WTC11 (cell line): ENCODE data around the gene CDK5. TPM values are rescaled to one million over a fixed set of nuclear protein-coding genes. Genes with fewer than 3 reads are reported as not detected.
A peak's percentile ranks its signal among the peaks of the same experiment; 100 is the strongest.

Source experiments
- ATAC-seq: fragments of 200-7000 bp; cut with Tn5 transposase; 2 replicates; pipeline ENCODE4 v1.10.0; 2021; ENCODE audit warnings: mild to moderate bottlenecking, moderate library complexity
- CTCF ChIA-PET: fragments of 300-600 bp; sonication (Branson Sonifier 250); formaldehyde crosslinking; loops from one replicate; lab custom pipeline; 2021; ENCODE audit warnings: antibody characterized with exemption; lab: Charles Lee
- POLR2A ChIA-PET: fragments of 350-600 bp; sonication (Branson Sonifier 250); formaldehyde crosslinking; loops from one replicate; lab custom pipeline; 2021; ENCODE audit warnings: antibody characterized with exemption; lab: Charles Lee
- DNase-seq: peaks from one replicate; pipeline ENCODE4 v3.0.0; 2021; ENCODE audit warnings: low spot score
- H3K27ac Mint-ChIP-seq: 2 replicates; pipeline ENCODE4 v1.8.0; 2021; ENCODE audit warnings: mixed read lengths
- H3K27me3 Mint-ChIP-seq: 2 replicates; pipeline ENCODE4 v1.8.0; 2021; ENCODE audit warnings: low read depth, mild to moderate bottlenecking, moderate library complexity, mixed read lengths
- H3K36me3 Mint-ChIP-seq: 2 replicates; pipeline ENCODE4 v1.8.0; 2021; ENCODE audit warnings: mixed read lengths
- H3K4me1 Mint-ChIP-seq: 2 replicates; pipeline ENCODE4 v1.8.0; 2022; ENCODE audit warnings: mixed read lengths
- H3K4me3 Mint-ChIP-seq: 2 replicates; pipeline ENCODE4 v1.8.0; 2021; ENCODE audit warnings: mild to moderate bottlenecking, moderate library complexity, mixed read lengths
- H3K9me3 Mint-ChIP-seq: 2 replicates; pipeline ENCODE4 v1.8.0; 2021; ENCODE audit warnings: mixed read lengths
- ELF4 ChIP-seq: sonication (generic); formaldehyde crosslinking; IDR thresholded peaks from 2 replicates; pipeline ENCODE4 v1.8.1; 2022; ENCODE audit warnings: low read depth, mild to moderate bottlenecking, moderate library complexity, missing genetic modification reagents
- GRHL2 ChIP-seq: fragments of 250-450 bp; sonication (Bioruptor Pico); IDR thresholded peaks from 2 replicates; pipeline ENCODE4 v1.8.0; 2022; ENCODE audit warnings: mild to moderate bottlenecking, moderate library complexity; ENCODE audit not compliant: insufficient replicate concordance, severe bottlenecking
- MXD4 ChIP-seq: fragments of 250-450 bp; sonication (Bioruptor Pico); IDR thresholded peaks from 2 replicates; pipeline ENCODE4 v1.8.0; 2021; ENCODE audit warnings: mild to moderate bottlenecking, moderate library complexity, borderline replicate concordance
- MYBL2 ChIP-seq: sonication (generic); formaldehyde crosslinking; IDR thresholded peaks from 2 replicates; pipeline ENCODE4 v1.8.1; 2023; ENCODE audit warnings: mild to moderate bottlenecking, moderate library complexity, missing genetic modification reagents
- RORB ChIP-seq: fragments of 250-450 bp; sonication (Bioruptor Pico); IDR thresholded peaks from 2 replicates; pipeline ENCODE4 v1.9.0; 2021; ENCODE audit warnings: mild to moderate bottlenecking
- SMAD4 ChIP-seq: sonication (generic); formaldehyde crosslinking; IDR thresholded peaks from 2 replicates; pipeline ENCODE4 v1.8.0; 2022; ENCODE audit warnings: mild to moderate bottlenecking, missing genetic modification reagents
- TP53 ChIP-seq: sonication (generic); formaldehyde crosslinking; IDR thresholded peaks from 2 replicates; pipeline ENCODE4 v1.8.1; 2023; ENCODE audit warnings: mild to moderate bottlenecking, missing genetic modification reagents
- ZBTB21 ChIP-seq: sonication (generic); formaldehyde crosslinking; IDR thresholded peaks from 2 replicates; pipeline ENCODE4 v1.8.1; 2023; ENCODE audit warnings: mild to moderate bottlenecking, missing genetic modification reagents, borderline replicate concordance
- ZNF232 ChIP-seq: sonication (generic); formaldehyde crosslinking; IDR thresholded peaks from 2 replicates; pipeline ENCODE4 v1.8.0; 2022; ENCODE audit warnings: mild to moderate bottlenecking, missing genetic modification reagents
- ZNF416 ChIP-seq: fragments of 250-450 bp; sonication (Bioruptor Pico); IDR thresholded peaks from 2 replicates; pipeline ENCODE4 v1.9.0; 2021; ENCODE audit warnings: mild to moderate bottlenecking, inconsistent platforms
- ZNF671 ChIP-seq: fragments of 250-450 bp; sonication (Bioruptor Pico); IDR thresholded peaks from 2 replicates; pipeline ENCODE4 v1.8.0; 2021; ENCODE audit warnings: mild to moderate bottlenecking
- total RNA-seq: library from RNA; stranded (reverse); gene quantifications from 3 replicates; pipeline ENCODE4 v1.2.3, GENCODE V29; 2021
- TF ChIP-seq, protein P1 (sequence below): fragments of 250-450 bp; sonication (Bioruptor Pico); IDR thresholded peaks from 2 replicates; pipeline ENCODE4 v1.9.0; 2021; ENCODE audit warnings: moderate library complexity, mild to moderate bottlenecking, inconsistent platforms, borderline replicate concordance
- TF ChIP-seq, protein P2 (sequence below): fragments of 250-450 bp; sonication (Bioruptor Pico); IDR thresholded peaks from 2 replicates; pipeline ENCODE4 v1.9.0; 2021; ENCODE audit warnings: mild to moderate bottlenecking
- TF ChIP-seq, protein P3 (sequence below): fragments of 250-450 bp; sonication (Bioruptor Pico); IDR thresholded peaks from 2 replicates; pipeline ENCODE4 v1.8.0; 2021; ENCODE audit warnings: mild to moderate bottlenecking
- TF ChIP-seq, protein P4 (sequence below): sonication (generic); formaldehyde crosslinking; IDR thresholded peaks from 2 replicates; pipeline ENCODE4 v1.8.0; 2023; ENCODE audit warnings: missing genetic modification reagents
- TF ChIP-seq, protein P5 (sequence below): sonication (generic); formaldehyde crosslinking; IDR thresholded peaks from 2 replicates; pipeline ENCODE4 v1.8.0; 2022; ENCODE audit warnings: mild to moderate bottlenecking, missing genetic modification reagents
- TF ChIP-seq, protein P6 (sequence below): sonication (generic); formaldehyde crosslinking; IDR thresholded peaks from 2 replicates; pipeline ENCODE4 v1.8.1; 2022; ENCODE audit warnings: low read depth, missing genetic modification reagents, borderline replicate concordance
- TF ChIP-seq, protein P7 (sequence below): fragments of 250-450 bp; sonication (Bioruptor Pico); IDR thresholded peaks from 2 replicates; pipeline ENCODE4 v2.1.2; 2022; ENCODE audit warnings: mild to moderate bottlenecking, moderate library complexity

Gene CDK5
- total RNA-seq, 1 experiment from 2014 or later, result 27.8 TPM

DNA sequence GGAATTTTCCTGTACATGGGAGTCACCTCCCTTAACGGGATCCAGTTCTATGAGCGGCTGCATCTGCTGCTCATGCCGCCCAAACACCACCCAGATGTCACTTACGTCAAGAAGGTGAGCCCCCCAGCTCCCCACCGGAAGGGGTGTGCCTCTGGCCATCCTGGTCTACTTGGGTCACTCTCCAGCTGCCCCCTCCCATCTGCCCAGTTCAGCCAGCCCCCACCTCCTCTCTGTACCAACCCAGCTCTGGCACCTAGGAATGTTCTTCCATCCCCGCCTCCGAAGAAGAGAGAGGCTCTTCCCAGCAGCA is 17.9 kb upstream of the CDK5 start:
- no peaks in the 10 kb centered on the region for H3K27me3 Mint-ChIP-seq

DNA sequence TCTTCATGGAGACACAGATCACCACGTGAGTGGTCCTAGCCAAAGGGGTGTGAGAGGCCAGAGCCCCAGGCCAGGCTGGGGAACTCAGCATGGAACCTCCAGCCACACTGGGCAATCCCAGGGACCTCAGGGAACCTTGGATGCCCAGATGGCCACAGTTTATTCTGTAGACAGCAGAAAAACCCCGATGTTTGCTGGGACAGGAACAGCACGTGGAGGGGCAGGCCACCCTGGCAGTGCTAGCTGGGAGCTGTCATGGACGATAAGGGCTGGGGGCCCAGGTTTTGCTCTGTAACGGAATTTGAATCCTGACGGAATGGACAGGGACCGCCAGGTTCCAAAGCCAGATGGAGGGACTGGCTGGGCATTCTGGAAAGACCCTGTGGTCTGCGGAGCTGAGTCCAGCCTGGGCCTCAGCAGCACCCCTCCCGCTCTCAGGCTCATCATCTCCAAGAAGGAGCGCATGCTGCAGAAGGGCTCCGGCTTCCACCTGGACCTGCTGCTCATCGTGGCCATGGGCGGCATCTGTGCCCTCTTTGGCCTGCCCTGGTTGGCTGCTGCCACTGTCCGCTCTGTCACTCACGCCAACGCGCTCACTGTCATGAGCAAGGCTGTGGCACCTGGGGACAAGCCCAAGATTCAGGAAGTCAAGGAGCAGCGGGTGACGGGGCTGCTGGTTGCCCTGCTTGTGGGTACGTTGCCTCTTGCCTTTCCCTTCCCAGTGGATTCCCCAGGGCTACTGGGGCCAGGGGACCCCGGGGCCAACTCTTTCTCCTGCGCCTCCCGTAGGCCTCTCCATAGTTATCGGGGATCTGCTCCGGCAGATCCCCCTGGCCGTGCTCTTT is 17.3 kb upstream of the CDK5 start:
- no peaks in the 10 kb centered on the region for H3K27me3 Mint-ChIP-seq
- H3K4me3 Mint-ChIP-seq, result no peak overlapping the region
- H3K27ac Mint-ChIP-seq, result no peak overlapping the region
- ATAC-seq (no peak), DNase-seq (no peak)
- H3K4me1 Mint-ChIP-seq, result peaks cover 29% of the 10 kb centered on the region
- no peaks in the 10 kb centered on the region for H3K9me3 Mint-ChIP-seq
- POLR2A ChIA-PET, result no interaction called here
- H3K36me3 Mint-ChIP-seq, result peaks cover 27% of the 10 kb centered on the region
- CTCF ChIA-PET, result interaction anchor here (1.3 to 4.8 kb wide), 3 partner anchors 13 to 112 kb away, joined by 3 to 64 read pairs (median 3); no protein-coding TSS in a partner anchor
- no peak for TF ChIP-seq TP53 (CRISPR knock-in tag)

More for the DNA sequence above, 17.9 kb upstream of the CDK5 start:
- DNase-seq (no peak), ATAC-seq (no peak)
- Mint-ChIP-seq H3K4me1 (peaks cover 29% of the 10 kb centered on the region), H3K36me3 (peaks cover 24% of the 10 kb centered on the region), H3K9me3 (no peaks in the 10 kb centered on the region), H3K27ac (peak overlapping the region; percentile 57; the same call in 1 of the 2 replicates), H3K4me3 (no peak overlapping the region)
- CTCF ChIA-PET, result interaction anchor here (1.3 to 4.8 kb wide), 2 partner anchors 36 to 113 kb away, joined by 3 to 64 read pairs; no protein-coding TSS in a partner anchor
- TF ChIP-seq, protein P1, sequence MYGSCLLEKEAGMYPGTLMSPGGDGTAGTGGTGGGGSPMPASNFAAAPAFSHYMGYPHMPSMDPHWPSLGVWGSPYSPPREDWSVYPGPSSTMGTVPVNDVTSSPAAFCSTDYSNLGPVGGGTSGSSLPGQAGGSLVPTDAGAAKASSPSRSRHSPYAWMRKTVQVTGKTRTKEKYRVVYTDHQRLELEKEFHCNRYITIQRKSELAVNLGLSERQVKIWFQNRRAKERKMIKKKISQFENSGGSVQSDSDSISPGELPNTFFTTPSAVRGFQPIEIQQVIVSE (CRISPR knock-in tag), result no peak
- TF ChIP-seq SMAD4 (CRISPR knock-in tag) (no peak), GRHL2 (CRISPR knock-in tag) (no peak), ZNF232 (no peak)
- TF ChIP-seq, protein P2, sequence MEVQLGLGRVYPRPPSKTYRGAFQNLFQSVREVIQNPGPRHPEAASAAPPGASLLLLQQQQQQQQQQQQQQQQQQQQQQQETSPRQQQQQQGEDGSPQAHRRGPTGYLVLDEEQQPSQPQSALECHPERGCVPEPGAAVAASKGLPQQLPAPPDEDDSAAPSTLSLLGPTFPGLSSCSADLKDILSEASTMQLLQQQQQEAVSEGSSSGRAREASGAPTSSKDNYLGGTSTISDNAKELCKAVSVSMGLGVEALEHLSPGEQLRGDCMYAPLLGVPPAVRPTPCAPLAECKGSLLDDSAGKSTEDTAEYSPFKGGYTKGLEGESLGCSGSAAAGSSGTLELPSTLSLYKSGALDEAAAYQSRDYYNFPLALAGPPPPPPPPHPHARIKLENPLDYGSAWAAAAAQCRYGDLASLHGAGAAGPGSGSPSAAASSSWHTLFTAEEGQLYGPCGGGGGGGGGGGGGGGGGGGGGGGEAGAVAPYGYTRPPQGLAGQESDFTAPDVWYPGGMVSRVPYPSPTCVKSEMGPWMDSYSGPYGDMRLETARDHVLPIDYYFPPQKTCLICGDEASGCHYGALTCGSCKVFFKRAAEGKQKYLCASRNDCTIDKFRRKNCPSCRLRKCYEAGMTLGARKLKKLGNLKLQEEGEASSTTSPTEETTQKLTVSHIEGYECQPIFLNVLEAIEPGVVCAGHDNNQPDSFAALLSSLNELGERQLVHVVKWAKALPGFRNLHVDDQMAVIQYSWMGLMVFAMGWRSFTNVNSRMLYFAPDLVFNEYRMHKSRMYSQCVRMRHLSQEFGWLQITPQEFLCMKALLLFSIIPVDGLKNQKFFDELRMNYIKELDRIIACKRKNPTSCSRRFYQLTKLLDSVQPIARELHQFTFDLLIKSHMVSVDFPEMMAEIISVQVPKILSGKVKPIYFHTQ (CRISPR knock-in tag), result no peak
- POLR2A ChIA-PET, result interaction anchor here (1.1 kb wide), 1 partner anchor 36 kb away, joined by 4 read pairs; no protein-coding TSS in a partner anchor

DNA sequence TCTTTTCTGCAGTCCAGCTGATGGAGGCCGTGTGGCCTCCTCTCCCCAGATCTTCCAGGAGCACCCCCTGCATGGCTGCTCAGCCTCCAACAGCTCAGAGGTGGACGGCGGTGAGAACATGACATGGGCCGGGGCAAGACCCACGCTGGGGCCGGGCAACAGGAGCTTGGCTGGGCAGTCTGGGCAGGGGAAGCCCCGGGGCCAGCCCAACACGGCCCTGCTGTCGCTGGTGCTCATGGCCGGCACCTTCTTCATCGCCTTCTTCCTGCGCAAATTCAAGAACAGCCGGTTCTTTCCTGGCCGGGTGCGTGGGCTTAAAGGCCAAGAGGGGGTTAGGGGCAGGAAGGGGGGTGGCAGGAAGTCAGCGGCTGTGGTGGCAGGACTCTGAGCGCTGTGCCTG is 16.3 kb upstream of the CDK5 start:
- POLR2A ChIA-PET, result no interaction called here
- no peak overlapping the region for H3K4me3 Mint-ChIP-seq
- peaks cover 34% of the 10 kb centered on the region for H3K36me3 Mint-ChIP-seq
- H3K9me3 Mint-ChIP-seq, result no peaks in the 10 kb centered on the region
- H3K27me3 Mint-ChIP-seq, result no peaks in the 10 kb centered on the region
- ATAC-seq, result no peak
- no peak overlapping the region for H3K27ac Mint-ChIP-seq
- peaks cover 21% of the 10 kb centered on the region for H3K4me1 Mint-ChIP-seq
- no peak for DNase-seq
- CTCF ChIA-PET, result interaction anchor here (0.9 to 1.3 kb wide), 2 partner anchors 12 kb away, joined by 3 read pairs; no protein-coding TSS in a partner anchor
- TF ChIP-seq ZBTB21 (CRISPR knock-in tag) (no peak), RORB (CRISPR knock-in tag) (no peak), MXD4 (CRISPR knock-in tag) (no peak), ZNF671 (CRISPR knock-in tag) (no peak), ELF4 (CRISPR knock-in tag) (no peak), MYBL2 (CRISPR knock-in tag) (no peak), ZNF416 (CRISPR knock-in tag) (no peak)
- TF ChIP-seq, protein P3, sequence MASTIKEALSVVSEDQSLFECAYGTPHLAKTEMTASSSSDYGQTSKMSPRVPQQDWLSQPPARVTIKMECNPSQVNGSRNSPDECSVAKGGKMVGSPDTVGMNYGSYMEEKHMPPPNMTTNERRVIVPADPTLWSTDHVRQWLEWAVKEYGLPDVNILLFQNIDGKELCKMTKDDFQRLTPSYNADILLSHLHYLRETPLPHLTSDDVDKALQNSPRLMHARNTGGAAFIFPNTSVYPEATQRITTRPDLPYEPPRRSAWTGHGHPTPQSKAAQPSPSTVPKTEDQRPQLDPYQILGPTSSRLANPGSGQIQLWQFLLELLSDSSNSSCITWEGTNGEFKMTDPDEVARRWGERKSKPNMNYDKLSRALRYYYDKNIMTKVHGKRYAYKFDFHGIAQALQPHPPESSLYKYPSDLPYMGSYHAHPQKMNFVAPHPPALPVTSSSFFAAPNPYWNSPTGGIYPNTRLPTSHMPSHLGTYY (CRISPR knock-in tag), result no peak
- TF ChIP-seq, protein P4, sequence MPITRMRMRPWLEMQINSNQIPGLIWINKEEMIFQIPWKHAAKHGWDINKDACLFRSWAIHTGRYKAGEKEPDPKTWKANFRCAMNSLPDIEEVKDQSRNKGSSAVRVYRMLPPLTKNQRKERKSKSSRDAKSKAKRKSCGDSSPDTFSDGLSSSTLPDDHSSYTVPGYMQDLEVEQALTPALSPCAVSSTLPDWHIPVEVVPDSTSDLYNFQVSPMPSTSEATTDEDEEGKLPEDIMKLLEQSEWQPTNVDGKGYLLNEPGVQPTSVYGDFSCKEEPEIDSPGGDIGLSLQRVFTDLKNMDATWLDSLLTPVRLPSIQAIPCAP (CRISPR knock-in tag), result no peak
- TF ChIP-seq, protein P5, sequence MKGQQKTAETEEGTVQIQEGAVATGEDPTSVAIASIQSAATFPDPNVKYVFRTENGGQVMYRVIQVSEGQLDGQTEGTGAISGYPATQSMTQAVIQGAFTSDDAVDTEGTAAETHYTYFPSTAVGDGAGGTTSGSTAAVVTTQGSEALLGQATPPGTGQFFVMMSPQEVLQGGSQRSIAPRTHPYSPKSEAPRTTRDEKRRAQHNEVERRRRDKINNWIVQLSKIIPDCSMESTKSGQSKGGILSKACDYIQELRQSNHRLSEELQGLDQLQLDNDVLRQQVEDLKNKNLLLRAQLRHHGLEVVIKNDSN (CRISPR knock-in tag), result no peak
- TF ChIP-seq, protein P6, sequence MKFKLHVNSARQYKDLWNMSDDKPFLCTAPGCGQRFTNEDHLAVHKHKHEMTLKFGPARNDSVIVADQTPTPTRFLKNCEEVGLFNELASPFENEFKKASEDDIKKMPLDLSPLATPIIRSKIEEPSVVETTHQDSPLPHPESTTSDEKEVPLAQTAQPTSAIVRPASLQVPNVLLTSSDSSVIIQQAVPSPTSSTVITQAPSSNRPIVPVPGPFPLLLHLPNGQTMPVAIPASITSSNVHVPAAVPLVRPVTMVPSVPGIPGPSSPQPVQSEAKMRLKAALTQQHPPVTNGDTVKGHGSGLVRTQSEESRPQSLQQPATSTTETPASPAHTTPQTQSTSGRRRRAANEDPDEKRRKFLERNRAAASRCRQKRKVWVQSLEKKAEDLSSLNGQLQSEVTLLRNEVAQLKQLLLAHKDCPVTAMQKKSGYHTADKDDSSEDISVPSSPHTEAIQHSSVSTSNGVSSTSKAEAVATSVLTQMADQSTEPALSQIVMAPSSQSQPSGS (CRISPR knock-in tag), result no peak
- TF ChIP-seq, protein P7, sequence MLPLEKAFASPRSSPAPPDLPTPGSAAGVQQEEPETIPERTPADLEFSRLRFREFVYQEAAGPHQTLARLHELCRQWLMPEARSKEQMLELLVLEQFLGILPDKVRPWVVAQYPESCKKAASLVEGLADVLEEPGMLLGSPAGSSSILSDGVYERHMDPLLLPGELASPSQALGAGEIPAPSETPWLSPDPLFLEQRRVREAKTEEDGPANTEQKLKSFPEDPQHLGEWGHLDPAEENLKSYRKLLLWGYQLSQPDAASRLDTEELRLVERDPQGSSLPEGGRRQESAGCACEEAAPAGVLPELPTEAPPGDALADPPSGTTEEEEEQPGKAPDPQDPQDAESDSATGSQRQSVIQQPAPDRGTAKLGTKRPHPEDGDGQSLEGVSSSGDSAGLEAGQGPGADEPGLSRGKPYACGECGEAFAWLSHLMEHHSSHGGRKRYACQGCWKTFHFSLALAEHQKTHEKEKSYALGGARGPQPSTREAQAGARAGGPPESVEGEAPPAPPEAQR, result no peak
